Measurements from ENCODE around the gene GREB1. TPM values are rescaled to one million over a fixed set of nuclear protein-coding genes. Genes with fewer than 3 reads are reported as not detected.

GREB1 gene
- total and polyA plus RNA-seq, 2 of the 4 experiments (the other 2 are of a cell fraction): 0.05 TPM; not detected in 1

DNA sequence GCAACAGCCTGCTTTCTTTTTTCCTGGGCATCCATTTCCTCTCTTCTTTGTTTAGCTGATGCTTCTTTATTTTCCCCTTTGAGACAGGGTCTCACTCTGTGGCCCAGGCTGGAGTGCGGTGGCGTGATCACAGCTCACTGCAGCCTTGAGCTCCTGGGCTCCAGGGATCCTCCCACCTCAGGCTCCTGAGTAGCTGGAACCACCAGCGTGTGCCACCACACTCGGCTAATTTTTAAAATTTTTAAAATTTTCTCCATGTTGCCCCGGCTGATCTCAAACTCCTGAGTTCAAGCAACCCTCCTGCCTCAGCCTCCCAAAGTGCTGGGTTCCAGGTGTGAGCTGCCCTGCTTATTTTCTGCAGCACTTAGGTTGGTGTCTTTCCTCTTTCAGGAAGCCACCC is 77.4 kb downstream of the GREB1 start:
- no peak overlapping the region for H2AK9ac ChIP-seq (replicated peaks; ENCODE audit: low read depth, low read length, poor library complexity)
- H2BK5ac ChIP-seq (ENCODE audit: low read depth, low read length, poor library complexity, severe bottlenecking): no peak overlapping the region
- H3K4me3 ChIP-seq (ENCODE audit: insufficient read depth, low read depth, low read length): no peak overlapping the region
- H2BK15ac ChIP-seq (ENCODE audit: low read depth, low read length): no peak overlapping the region
- H3K4ac ChIP-seq (ENCODE audit: low read depth, low read length): no peak overlapping the region
- H4K20me1 ChIP-seq (ENCODE audit: insufficient read depth, low read length): no peaks in the 10 kb centered on the region
- no peak overlapping the region for H3K27ac ChIP-seq (ENCODE audit: insufficient read depth, low read length)
- H3K9ac ChIP-seq (ENCODE audit: low read depth, low read length): no peak overlapping the region
- no peak overlapping the region for H3K23ac ChIP-seq (ENCODE audit: low read depth, low read length)
- no TSS peak for BruUV-seq (replicated peaks)
- H3K18ac ChIP-seq (ENCODE audit: low read depth, low read length): no peak overlapping the region
- in situ Hi-C loops (cut with MboI; ENCODE audit: low sequenced_read_pairs): no loop called here
- H2BK120ac ChIP-seq (ENCODE audit: low read depth, low read length): no peak overlapping the region
- ATAC-seq (ENCODE audit: low read depth) (no peak), DNase-seq (no peak)
- no peak overlapping the region for H3K56ac ChIP-seq (ENCODE audit: extremely low read depth, insufficient read depth, low read length)
- H3K4me1 ChIP-seq (ENCODE audit: control insufficient read depth, insufficient read depth, low read length): peaks cover 3% of the 10 kb centered on the region; the same call in 1 of the 2 replicates
- no peak overlapping the region for H4K8ac ChIP-seq (ENCODE audit: low read depth in 2 of 2, low read length in 2 of 2)
- H4K91ac ChIP-seq (ENCODE audit: insufficient read depth, low read depth, low read length): no peak overlapping the region
- no peak overlapping the region for H2AK5ac ChIP-seq (ENCODE audit: low read depth, low read length)
- ChIA-PET POLR2A (ENCODE audit: unreplicated experiment) (no interaction called here), CTCF (no interaction called here)
- H3K9me3 ChIP-seq (ENCODE audit: control insufficient read depth, insufficient read depth, low read length): no peaks in the 10 kb centered on the region; the same call in 1 of the 2 replicates
- 84% methylated on average over 3 of the region's 5 CpGs; no CpG with 5 or more reads in 1 of the 2 experiments for WGBS, 2 experiments (ENCODE audit: extremely low coverage in 2 of 2, insufficient read length in 1 of 2)
- dilution Hi-C loops (cut with HindIII; ENCODE audit: low sequenced_read_pairs, unreplicated experiment): no loop called here
- H3K79me1 ChIP-seq (ENCODE audit: low read depth in 1 of 2, low read length in 2 of 2): no peaks in the 10 kb centered on the region
- peaks cover 17% of the 10 kb centered on the region for H3K27me3 ChIP-seq (ENCODE audit: control insufficient read depth, insufficient read depth, low read length)
- no peak overlapping the region for H2AFZ ChIP-seq (replicated peaks; ENCODE audit: low read length, poor library complexity)
- no peak overlapping the region for H3K4me2 ChIP-seq (ENCODE audit: low read depth, low read length)
- H3K14ac ChIP-seq (replicated peaks; ENCODE audit: low read depth, low read length): no peak overlapping the region
- TF ChIP-seq POLR2A (IDR thresholded peaks at IDR 0.05; ENCODE audit: low read depth, low read length) (no peak), RFX5 (IDR thresholded peaks at IDR 0.05; ENCODE audit: low read depth, low read length) (no peak)
- intact Hi-C loops (cut with micrococcal nuclease): no loop called here
- no peaks in the 10 kb centered on the region for H3K9me1 ChIP-seq (ENCODE audit: insufficient read depth, low read length)
- H2BK20ac ChIP-seq (ENCODE audit: low read depth, low read length): no peak overlapping the region
- H4K5ac ChIP-seq (ENCODE audit: low read depth, low read length): no peak overlapping the region
- no peaks in the 10 kb centered on the region for H3K36me3 ChIP-seq (ENCODE audit: control insufficient read depth, insufficient read depth, low read length)

All from IMR-90 (cell line).